Measurements from ENCODE around the gene ARHGAP28. TPM values are rescaled to one million over a fixed set of nuclear protein-coding genes. Genes with fewer than 3 reads are reported as not detected.

Gene ARHGAP28
- total RNA-seq, 1 experiment from 2014 or later: 9.2 TPM

- Histone ChIP-seq H3K23ac (ENCODE audit: insufficient read length, low read depth, low read length) (no peak overlapping the region), H2BK20ac (ENCODE audit: low read depth, low read length, poor library complexity, severe bottlenecking) (no peak overlapping the region), H3K9me3 (ENCODE audit: control insufficient read depth, low read depth, low read length) (no peaks in the 10 kb centered on the region), H4K20me1 (ENCODE audit: control insufficient read depth, insufficient read depth, insufficient read length) (no peaks in the 10 kb centered on the region), H2BK15ac (ENCODE audit: low read depth, low read length) (no peak overlapping the region), H2BK120ac (ENCODE audit: low read depth, low read length, poor library complexity, severe bottlenecking) (no peak overlapping the region), H3K27ac (ENCODE audit: insufficient read length, low read depth, low read length) (no peak overlapping the region), H3K9ac (ENCODE audit: extremely low read depth, insufficient read length, low read length) (no peak overlapping the region), H2BK12ac (ENCODE audit: insufficient read length, low read depth, low read length) (no peak overlapping the region), H4K91ac (ENCODE audit: insufficient read length, low read depth, low read length) (no peak overlapping the region), H2AFZ (ENCODE audit: low read length) (no peak overlapping the region), H3K4me1 (ENCODE audit: insufficient read depth, low read length) (peaks cover 14% of the 10 kb centered on the region; the same call in 1 of the 2 replicates), H3K79me2 (ENCODE audit: insufficient read depth, low read length) (no peaks in the 10 kb centered on the region; the same call in 1 of the 2 replicates), H3K23me2 (ENCODE audit: insufficient read length, low read depth, low read length, poor library complexity, severe bottlenecking) (no peaks in the 10 kb centered on the region), H3K56ac (ENCODE audit: insufficient read length, low read depth, low read length) (no peak overlapping the region), H3K79me1 (ENCODE audit: insufficient read depth, low read depth, low read length, poor library complexity, severe bottlenecking) (no peaks in the 10 kb centered on the region), H2AK5ac (ENCODE audit: insufficient read length, low read length) (no peak overlapping the region), H3K27me3 (ENCODE audit: insufficient read depth, low read length) (no peaks in the 10 kb centered on the region), H3K4ac (ENCODE audit: low read depth, low read length) (no peak overlapping the region), H3K18ac (ENCODE audit: insufficient read length, low read depth, low read length) (no peak overlapping the region), H4K5ac (ENCODE audit: insufficient read length, low read depth, low read length) (no peak overlapping the region), H2BK5ac (ENCODE audit: insufficient read length, low read length) (no peak overlapping the region), H4K8ac (replicated peaks; ENCODE audit: insufficient read length, low read depth, low read length) (no peak overlapping the region), H3K4me2 (ENCODE audit: insufficient read depth, insufficient read length, low read length) (no peak overlapping the region), H3T11ph (ENCODE audit: low read length) (no peak overlapping the region), H3K14ac (ENCODE audit: insufficient read depth, low read length) (no peak overlapping the region)
- peaks cover 33 to 37% of the 10 kb centered on the region in 2 experiments for H3K4me1 Mint-ChIP-seq
- no peak for TF ChIP-seq CTCF (conservative IDR thresholded peaks at IDR 0.05)
- DNase-seq: no peak
- peaks cover 5 to 14% (median 9%) of the 10 kb centered on the region in 3 experiments for H3K36me3 Mint-ChIP-seq (ENCODE audit: insufficient read depth in 1 of 3, low read depth in 3 of 3)
- H3K27ac Mint-ChIP-seq: peak overlapping the region; percentile 3 to 39 (median 5); a peak in 3 of 7 replicates
- peaks cover 5% of the 10 kb centered on the region in 2 experiments for H3K9me3 Mint-ChIP-seq
- no peaks in the 10 kb centered on the region for H3K27me3 Mint-ChIP-seq (ENCODE audit: low read depth)
- no CpG with 5 or more reads among the region's 6 CpGs for WGBS (ENCODE audit: extremely low coverage, insufficient read length, low lambda C conversion rate)
- H3K4me3 Mint-ChIP-seq: no peak overlapping the region
Measured at GRCh38 chr18:6784046-6784445, 54.5 kb downstream of the ARHGAP28 start.
